Esophagus muscularis mucosa (tissue), 4 donors: ENCODE data around the gene SCFD1. TPM values are rescaled to one million over a fixed set of nuclear protein-coding genes. Genes with fewer than 3 reads are reported as not detected.
"Not testable (repeated sequence)": the region's sequence is repeated elsewhere in the genome, so short reads cannot be mapped to it uniquely, and the experiment has no call there.

Experiments used
- DNase-seq: peaks from one replicate; pipeline ENCODE4 v3.0.0-alpha.2; 2017; ENCODE audit errors: extremely low spot score
- H3K27ac ChIP-seq, 4 donors: fragments of 200-600 bp; sonication (generic); replicated peaks in 1 of 4; 1 replicate in 3 of 4; 2 replicates in 1 of 4; pipeline ENCODE4 v1.5.1; 2016 to 2019; ENCODE audit warnings: mild to moderate bottlenecking in 1 of 4
- H3K27me3 ChIP-seq, 4 donors: fragments of 200-600 bp; sonication (generic); one replicate each; pipeline versions ENCODE4 v1.5.1 to v1.6.0; 2016 to 2019
- H3K36me3 ChIP-seq, 4 donors: fragments of 200-600 bp; sonication (generic); one replicate each; pipeline ENCODE4 v1.5.1; 2016 to 2019
- H3K4me1 ChIP-seq, 4 donors: fragments of 200-600 bp; sonication (generic); one replicate each; pipeline ENCODE4 v1.5.1; 2016 to 2019
- H3K4me3 ChIP-seq, 4 donors: fragments of 200-600 bp; sonication (generic); 1 replicate in 2 of 4; 2 replicates in 2 of 4; pipeline ENCODE4 v1.5.1; 2016 to 2019; ENCODE audit warnings: mild to moderate bottlenecking in 4 of 4, moderate library complexity in 1 of 4
- H3K9me3 ChIP-seq, 4 donors: fragments of 200-600 bp; sonication (generic); 1 replicate in 3 of 4; 2 replicates in 1 of 4; pipeline ENCODE4 v1.5.1; 2016 to 2019
- CTCF ChIP-seq, 3 experiments: fragments of 200-600 bp in 2 of 3; fragments of 450-650 bp in 1 of 3; sonication (generic) in 2 of 3; IDR thresholded peaks; one replicate each; pipeline ENCODE4 v1.5.1; 2017 to 2019; ENCODE audit warnings: antibody characterized with exemption in 3 of 3, mild to moderate bottlenecking in 2 of 3, moderate library complexity in 1 of 3
- EP300 ChIP-seq: sonication (generic); formaldehyde crosslinking; IDR thresholded peaks from one replicate; pipeline ENCODE4 v1.6.1; 2017; ENCODE audit warnings: antibody characterized with exemption
- POLR2A ChIP-seq: fragments of 450-650 bp; IDR thresholded peaks from one replicate; pipeline ENCODE4 v1.6.1; 2017; ENCODE audit warnings: antibody characterized with exemption, moderate library complexity, mild to moderate bottlenecking, low read depth
- POLR2AphosphoS5 ChIP-seq, 2 donors: sonication (generic); formaldehyde crosslinking; IDR thresholded peaks; one replicate each; pipeline ENCODE4 v1.6.1; 2017; ENCODE audit warnings: antibody characterized with exemption in 2 of 2
- WGBS: methylation state at CpG from one replicate; pipeline ENCODE4 v1.1.5; 2018; 5-methylcytosine and 5-hydroxymethylcytosine counted together
- intact Hi-C: fragments of 100-400 bp; cut with DNase I; formaldehyde crosslinking; loops from one replicate; pipeline ENCODE4 v1.15.1; 2023
- total RNA-seq, 4 donors: library from RNA; depleted of rRNA; stranded (reverse); fragments of >200 nt; gene quantifications; one replicate each; pipeline versions ENCODE4 v1.1.0 to v1.2.1, GENCODE V29; 2016

The SCFD1 gene
- total RNA-seq, 4 donors from 2014 or later, result 29.6 to 45.7 (median 33.0) TPM

DNA sequence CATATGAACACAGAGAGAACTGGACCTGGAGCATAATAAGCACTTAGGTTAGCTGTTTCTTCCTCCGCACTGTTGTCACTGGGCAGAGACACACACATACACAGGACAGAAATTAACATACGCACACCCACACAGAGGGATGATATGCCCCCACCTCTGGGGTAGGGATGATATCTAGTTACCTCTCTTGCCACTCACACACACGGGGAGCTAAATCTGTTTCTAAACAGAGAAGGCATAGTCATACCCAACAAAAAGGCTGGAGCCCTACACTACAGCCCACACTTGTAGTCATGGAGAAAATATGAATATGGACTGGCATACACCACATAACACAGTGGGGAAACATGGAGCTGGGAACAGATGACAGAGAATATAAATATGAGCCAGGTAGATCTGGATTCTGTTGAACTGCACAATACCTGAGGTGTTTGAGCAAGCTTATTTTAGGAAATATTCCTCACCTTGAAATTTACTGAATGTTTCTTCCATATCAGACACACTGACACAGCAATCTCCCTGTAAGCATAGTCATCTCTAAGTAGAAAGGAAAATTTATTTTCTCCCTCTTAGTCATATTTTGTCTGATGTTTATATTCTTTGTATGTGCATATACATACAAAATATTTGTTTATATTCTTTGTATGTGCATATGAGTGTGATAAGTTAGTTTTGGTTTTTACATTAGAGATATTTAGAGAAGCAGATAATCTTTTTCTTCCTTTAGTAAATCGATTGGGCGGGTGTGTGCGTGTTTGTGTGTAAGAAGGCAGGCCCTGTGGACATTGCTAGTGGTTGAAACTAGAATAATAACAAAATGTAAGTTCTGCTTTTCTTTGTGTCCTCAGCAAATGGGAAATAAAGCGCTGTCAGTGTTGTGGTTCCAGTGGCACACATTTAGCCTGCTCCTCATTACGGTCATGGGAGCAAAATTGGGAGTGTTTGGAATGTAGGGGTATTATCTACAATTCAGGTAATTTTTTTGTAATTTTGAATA lies 20.9 kb upstream of the SCFD1 start:
- H3K36me3 ChIP-seq, result peaks cover 16 to 76% (median 54%) of the 10 kb centered on the region in 4 donors
- H3K4me1 ChIP-seq, result no peaks in the 10 kb centered on the region
- no peaks in the 10 kb centered on the region for H3K27me3 ChIP-seq
- H3K4me3 ChIP-seq, result no peak overlapping the region
- no peak for DNase-seq
- TF ChIP-seq EP300 (no peak), CTCF (IDR thresholded peaks at IDR 0.05) (no peak), POLR2AphosphoS5 (IDR thresholded peaks at IDR 0.05) (no peak), POLR2A (no peak)
- no peak overlapping the region for H3K27ac ChIP-seq
- intact Hi-C loops, result no loop called here
- WGBS, result 92% methylated on average over 8 of the region's 8 CpGs
- H3K9me3 ChIP-seq, result no peaks in the 10 kb centered on the region

GRCh38 chr14:30603402-30603801 lies 18.7 kb upstream of the SCFD1 start:
- H3K9me3 ChIP-seq, result no peaks in the 10 kb centered on the region
- no peak for DNase-seq
- H3K27ac ChIP-seq, result no peak overlapping the region
- no peaks in the 10 kb centered on the region for H3K4me1 ChIP-seq
- H3K36me3 ChIP-seq, result peaks cover 11 to 77% (median 52%) of the 10 kb centered on the region in 4 donors
- no peak overlapping the region for H3K4me3 ChIP-seq
- H3K27me3 ChIP-seq, result no peaks in the 10 kb centered on the region
- intact Hi-C loops, result no loop called here
- TF ChIP-seq CTCF (IDR thresholded peaks at IDR 0.05) (no peak), POLR2AphosphoS5 (IDR thresholded peaks at IDR 0.05) (no peak), EP300 (no peak), POLR2A (no peak)
- 91% methylated on average over 3 of the region's 3 CpGs for WGBS

DNA sequence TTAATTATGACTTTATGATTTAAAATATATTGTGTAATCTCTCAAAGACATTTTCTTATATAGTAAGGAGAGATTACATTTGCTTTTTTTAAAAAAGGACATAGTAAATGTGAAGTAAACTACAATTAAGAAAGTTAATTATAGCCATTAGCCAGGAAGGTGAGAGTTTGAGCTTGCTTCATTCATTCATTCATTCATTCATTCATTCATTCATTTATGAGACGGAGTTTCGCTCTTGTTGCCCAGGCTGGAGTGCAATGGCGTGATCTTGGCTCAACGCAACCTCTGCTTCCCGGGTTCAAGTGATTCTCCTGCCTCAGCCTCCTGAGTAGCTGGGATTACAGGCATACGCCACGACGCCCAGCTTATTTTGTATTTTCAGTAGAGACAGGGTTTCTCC lies 17.4 kb upstream of the SCFD1 start:
- not testable (repeated sequence) for H3K27me3 ChIP-seq

GRCh38 chr14:30607156-30607780 lies 14.9 kb upstream of the SCFD1 start:
- H3K36me3 ChIP-seq, result peaks cover 6 to 55% (median 25%) of the 10 kb centered on the region in 4 donors

More for the DNA sequence above, 17.4 kb upstream of the SCFD1 start:
- H3K27ac ChIP-seq, H3K9me3 ChIP-seq, DNase-seq, H3K4me3 ChIP-seq, intact Hi-C loops, H3K4me1 ChIP-seq: not testable (repeated sequence)
- 92% methylated on average over 8 of the region's 8 CpGs for WGBS
- peaks cover 10 to 71% (median 43%) of the 10 kb centered on the region in 4 donors for H3K36me3 ChIP-seq

More at GRCh38 chr14:30607156-30607780, 14.9 kb upstream of the SCFD1 start:
- intact Hi-C loops, result no loop called here
- Histone ChIP-seq H3K4me3 (no peak overlapping the region), H3K27ac (no peak overlapping the region), H3K27me3 (no peaks in the 10 kb centered on the region), H3K4me1 (peaks cover 0 to 5% (median 0%) of the 10 kb centered on the region in 4 donors), H3K9me3 (no peaks in the 10 kb centered on the region)
- no peak for DNase-seq
- TF ChIP-seq POLR2A (no peak), POLR2AphosphoS5 (IDR thresholded peaks at IDR 0.05) (no peak), CTCF (IDR thresholded peaks at IDR 0.05) (no peak)
- 94% methylated on average over 1 of the region's 1 CpG for WGBS
